Right lobe of liver (tissue), 4 donors: Measurements from ENCODE around the gene NRF1.

Experiments used
- CTCF ChIP-seq, 4 donors: fragments of 200-600 bp in 3 of 4; fragments of 450-650 bp in 1 of 4; IDR thresholded peaks; one replicate each; pipeline versions ENCODE4 v1.5.1 to v1.8.0; 2016 to 2022; ENCODE audit warnings: antibody characterized with exemption in 4 of 4, mild to moderate bottlenecking in 2 of 4
- POLR2A ChIP-seq: fragments of 450-650 bp; IDR thresholded peaks from one replicate; pipeline ENCODE4 v1.6.1; 2017; ENCODE audit warnings: antibody characterized with exemption, mild to moderate bottlenecking
- donor health status: DM: no; HTN: no; CAD: no.
- donor health status: DM: no; HTN: no; CAD: no.
- donor health status: DM: no; HTN: yes; CAD: no.

GRCh38 chr7:129752760-129753159 is 141.2 kb downstream of the NRF1 start:
- TF ChIP-seq CTCF (IDR thresholded peaks at IDR 0.05) (no peak), POLR2A (no peak)
